GM21717 (cell line): ENCODE measurements around the gene CEBPG.

Experiments used
- ATAC-seq: cut with Tn5 transposase; IDR thresholded peaks from one replicate; pipeline ENCODE4 v1.9.1; 2021; ENCODE audit warnings: mild to moderate bottlenecking, moderate library complexity; ENCODE audit not compliant: unreplicated experiment

Gene CEBPG

GRCh38 chr19:33405553-33406461 lies 32.3 kb downstream of the CEBPG start:
- no peak for ATAC-seq

DNA sequence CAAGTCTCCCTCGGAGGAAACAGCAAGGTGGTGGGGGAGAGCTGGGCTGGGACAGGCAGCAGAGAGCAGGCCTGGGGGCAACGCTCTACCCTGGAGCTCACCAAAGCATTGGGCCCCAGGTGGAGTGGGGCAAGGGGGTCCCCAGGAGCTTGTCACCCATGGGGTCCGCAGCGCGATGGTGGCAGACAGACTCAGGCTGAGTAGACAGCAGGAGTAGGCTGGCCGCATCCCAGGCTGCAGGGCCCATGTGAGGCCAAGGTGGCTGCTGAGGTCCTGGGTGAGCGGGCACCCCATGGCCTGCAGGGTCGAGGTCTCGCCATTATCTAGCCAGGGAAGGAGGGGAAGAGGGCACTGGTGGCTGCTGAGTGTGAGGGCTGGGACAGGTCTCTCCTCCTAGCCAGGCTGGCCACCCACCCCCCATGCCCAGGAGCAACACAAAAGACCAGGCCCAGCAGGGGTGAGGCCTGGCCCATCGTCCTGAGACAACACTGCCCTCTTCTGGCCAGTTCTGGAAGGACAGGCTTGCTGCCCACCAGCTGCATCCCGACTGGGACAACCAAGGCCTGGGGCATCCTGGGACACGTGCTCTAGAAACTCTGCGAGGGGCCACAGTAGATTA lies 33.1 kb downstream of the CEBPG start:
- ATAC-seq: no peak

- no peak for ATAC-seq
Observed at GRCh38 chr19:33407140-33407551, 33.6 kb downstream of the CEBPG start.

DNA sequence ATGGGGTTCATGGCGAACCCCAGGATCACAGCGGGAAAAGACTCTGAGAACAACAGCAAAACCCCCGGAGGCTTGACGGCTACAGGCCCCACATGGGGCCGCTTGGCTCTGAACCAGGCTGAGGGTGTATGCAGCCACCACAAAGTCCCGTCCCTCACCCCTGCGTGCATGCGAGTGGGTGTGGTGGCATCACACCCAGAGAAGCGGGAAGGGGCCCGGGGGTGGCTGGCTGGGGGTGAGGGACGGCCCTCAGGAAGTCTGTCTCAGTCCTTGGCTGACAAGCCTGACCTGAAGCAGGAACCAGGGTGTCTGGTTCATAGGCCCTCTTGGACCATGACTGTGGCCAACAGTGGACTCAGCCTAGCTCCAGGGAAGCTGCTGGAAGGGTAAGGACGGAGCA lies 34.2 kb downstream of the CEBPG start:
- ATAC-seq: no peak

DNA sequence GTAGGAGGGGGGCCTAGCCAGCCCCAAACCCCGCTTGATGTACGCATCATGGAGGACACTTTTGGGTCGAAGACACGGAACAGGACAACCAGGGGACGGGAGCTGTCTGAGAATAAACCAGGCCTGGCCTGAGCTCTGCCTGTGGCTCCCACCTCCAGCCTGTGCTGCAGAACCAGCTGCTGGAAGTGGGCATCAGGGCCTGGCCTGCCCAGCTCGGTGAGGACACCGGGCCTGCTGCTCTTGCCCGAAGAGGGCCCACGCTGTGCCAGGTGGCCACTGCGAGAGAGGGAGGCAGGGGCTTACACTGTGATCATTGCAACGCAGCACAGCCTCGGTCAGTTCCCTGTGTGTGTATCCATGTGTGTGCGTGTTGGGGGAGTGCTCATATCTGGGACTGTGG lies 34.6 kb downstream of the CEBPG start:
- no peak for ATAC-seq

DNA sequence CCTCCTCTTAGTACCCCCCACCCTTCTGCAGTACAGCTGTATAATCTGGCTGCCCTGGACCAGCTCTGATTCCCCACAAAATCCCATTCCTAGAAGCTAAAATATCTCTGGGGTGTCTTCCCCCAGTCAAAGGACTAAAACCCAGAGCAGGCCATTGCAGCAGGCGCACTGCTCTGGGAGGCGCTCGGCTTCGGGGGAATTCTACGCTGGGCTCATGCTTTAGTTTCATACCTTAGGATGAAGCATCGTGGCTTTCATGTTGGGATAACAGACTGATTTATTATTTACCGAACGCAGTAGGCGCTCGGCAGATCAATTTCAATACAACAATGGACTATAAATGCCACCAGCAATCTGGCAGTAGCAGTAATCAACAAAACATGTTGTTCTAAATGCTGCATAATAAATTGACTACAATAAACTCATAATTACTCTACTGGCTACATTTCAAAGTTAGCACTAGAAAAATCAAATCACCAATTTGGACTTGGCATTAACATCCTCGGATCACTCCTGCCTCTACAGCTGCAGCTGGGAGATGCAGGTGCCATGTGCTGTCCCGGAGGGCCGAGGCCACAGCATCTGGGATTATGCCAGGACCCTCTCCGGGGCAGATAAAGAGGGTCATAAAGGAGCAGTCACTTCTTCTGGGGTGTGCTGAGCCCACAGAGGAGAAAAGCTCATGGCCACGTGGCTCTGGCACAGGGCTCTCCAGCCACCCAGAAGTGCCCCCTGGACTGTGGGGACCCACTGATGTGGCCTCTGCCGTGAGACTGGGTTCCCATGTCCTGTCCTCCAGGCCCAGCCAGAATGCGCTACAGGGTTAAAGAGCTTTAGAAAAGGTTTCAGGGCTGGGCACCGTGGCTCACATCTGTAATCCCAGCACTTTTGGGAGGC lies 35.3 kb downstream of the CEBPG start:
- no peak for ATAC-seq

DNA sequence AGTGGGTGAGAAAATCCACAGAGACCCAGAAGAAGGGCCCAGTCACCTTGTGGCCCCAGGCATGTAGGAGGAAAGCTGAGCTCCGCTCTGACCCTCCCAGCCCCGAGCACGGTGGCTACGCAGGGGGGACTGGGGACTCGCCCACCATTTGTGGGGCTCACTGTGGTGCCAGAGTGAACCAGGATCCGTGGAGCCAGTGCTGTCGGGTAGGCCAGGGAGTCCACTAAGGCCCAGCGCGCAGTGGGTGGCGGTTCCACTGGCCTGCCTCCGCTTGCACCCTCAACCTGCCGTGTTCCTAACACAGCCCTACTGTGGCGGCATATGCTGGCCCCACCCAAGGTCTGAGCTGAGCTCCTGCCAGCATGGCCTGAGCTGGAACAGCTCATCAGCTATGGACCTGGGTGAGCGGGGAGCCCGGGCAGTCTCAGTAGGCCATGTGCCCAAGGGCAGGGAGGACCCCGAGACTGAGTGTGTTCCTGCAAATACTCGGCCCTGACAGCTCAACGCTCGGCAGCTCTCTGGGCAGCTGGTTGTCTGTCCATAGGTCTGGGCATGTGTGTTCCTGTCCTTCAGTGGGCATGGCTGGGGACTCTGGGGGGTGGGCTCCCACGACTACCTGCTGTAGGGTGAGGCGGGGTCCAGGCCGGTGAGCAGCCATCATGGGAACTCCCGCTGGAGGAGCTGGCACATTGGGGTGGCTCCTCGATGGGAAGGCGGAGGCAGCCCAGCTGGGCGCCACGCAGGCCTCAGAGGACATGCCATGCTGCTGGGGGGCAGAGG lies 36.6 kb downstream of the CEBPG start:
- ATAC-seq: no peak

DNA sequence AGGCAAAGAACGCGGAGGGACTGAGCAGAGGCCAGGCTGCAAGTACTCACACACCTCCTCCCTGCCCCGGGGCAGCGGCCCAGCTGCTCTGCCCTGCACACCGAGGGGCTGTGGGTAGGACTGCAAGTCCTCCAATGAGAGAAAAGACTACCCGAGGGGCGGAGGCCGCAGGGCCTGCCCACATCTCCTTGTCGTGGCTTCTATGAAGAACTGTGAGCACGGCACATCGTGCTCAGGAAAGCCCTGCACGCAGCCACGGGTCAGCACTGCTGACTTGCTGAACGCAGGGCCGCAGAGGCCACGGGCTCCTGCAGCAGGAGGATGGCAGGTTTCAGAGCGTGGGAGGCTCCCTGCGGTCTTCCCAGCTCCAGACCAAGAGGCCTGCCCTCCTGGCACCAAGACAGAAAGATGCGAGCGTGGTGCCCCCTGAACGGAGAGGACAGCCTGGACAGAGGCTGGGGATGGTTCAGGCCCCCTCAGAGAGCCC lies 37.4 kb downstream of the CEBPG start:
- no peak for ATAC-seq

- ATAC-seq: no peak
Observed at GRCh38 chr19:33411621-33412180, 38.2 kb downstream of the CEBPG start.

- no peak for ATAC-seq
Observed at GRCh38 chr19:33412601-33413425, 39.3 kb downstream of the CEBPG start.

DNA sequence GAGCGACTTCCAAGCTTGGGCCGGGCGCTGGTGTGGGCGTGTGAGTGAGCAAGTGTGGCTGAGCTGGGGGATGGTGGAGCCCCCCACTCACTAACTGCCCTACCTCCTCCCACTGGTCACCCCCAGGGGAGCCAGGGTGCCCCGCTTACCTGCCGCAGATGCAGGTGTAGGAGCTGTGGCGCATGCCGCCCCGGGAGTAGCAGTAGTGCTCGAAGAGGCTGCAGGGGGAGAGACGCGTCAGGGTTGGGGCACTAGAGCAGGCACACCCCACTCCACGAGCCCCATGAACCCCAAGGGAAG lies 39.9 kb downstream of the CEBPG start:
- ATAC-seq: no peak

- no peak for ATAC-seq
Observed at GRCh38 chr19:33413868-33414666, 40.6 kb downstream of the CEBPG start.

GRCh38 chr19:33414667-33415605 lies 41.4 kb downstream of the CEBPG start:
- ATAC-seq: no peak

- no peak for ATAC-seq
Observed at GRCh38 chr19:33416307-33417215, 43.1 kb downstream of the CEBPG start.

DNA sequence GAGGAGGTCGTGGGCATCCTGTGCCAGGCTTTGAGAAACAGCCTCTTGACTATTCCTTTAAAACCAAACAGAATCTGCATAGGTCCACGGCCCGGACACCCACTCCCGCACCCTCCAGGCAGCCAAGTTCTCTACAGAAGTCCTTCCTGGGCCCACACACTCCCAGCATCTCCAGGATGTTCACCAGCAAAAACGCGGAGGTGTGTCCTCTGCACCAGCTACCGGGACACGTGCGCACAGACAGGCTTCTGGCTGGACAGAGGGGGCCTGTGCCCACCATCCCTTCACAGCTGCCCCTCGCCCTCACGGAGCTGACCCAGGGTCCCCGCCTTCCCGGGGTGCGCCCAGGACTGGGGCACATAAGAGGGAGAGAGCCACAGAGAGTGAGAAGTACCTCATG lies 44.2 kb downstream of the CEBPG start:
- ATAC-seq: no peak

DNA sequence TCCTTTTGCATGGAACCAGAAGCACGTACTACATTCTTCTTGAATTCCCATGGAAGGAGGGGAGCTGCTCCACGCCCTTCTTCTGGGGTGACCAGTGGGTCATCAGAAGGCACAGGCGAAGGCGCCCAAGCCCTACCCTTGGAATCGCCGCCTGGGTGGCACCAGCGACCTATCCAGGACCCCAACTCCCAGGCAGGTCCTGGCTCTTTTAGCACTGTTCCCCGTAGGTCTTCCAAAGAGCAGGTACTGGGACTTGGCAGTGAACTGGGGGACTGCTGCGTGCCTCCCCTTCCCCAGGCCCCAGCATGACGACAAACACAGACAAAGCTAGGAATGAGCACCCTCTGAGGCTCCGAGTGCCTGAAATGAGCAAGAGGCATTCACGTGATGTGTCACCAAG lies 45.0 kb downstream of the CEBPG start:
- no peak for ATAC-seq
